Astrocyte (in vitro differentiated cells and primary cell): ENCODE data around the gene NHLH1. TPM values are rescaled to one million over a fixed set of nuclear protein-coding genes. Genes with fewer than 3 reads are reported as not detected.

Experiments used
- DNase-seq: peaks from one replicate; pipeline ENCODE4 v3.0.0-alpha.2; 2010; ENCODE audit warnings: low read depth
- FAIRE-seq: peaks from 2 replicates; lab custom pipeline; 2011; peaks lifted over from hg19 to GRCh38; lab: Jason Lieb, UNC
- H2AFZ ChIP-seq: 2 replicates; pipeline ENCODE4 v1.6.0; 2012; ENCODE audit warnings: low read depth, low read length, inconsistent platforms
- H3K27ac ChIP-seq: 2 replicates; pipeline ENCODE4 v1.5.1; 2011; ENCODE audit warnings: low read depth, low read length, inconsistent platforms
- H3K27me3 ChIP-seq: 2 replicates; pipeline ENCODE4 v1.6.0; 2011; ENCODE audit warnings: low read length, inconsistent platforms; ENCODE audit not compliant: insufficient read depth
- H3K36me3 ChIP-seq: 2 replicates; pipeline ENCODE4 v1.5.1; 2011; ENCODE audit warnings: low read length, inconsistent platforms; ENCODE audit not compliant: insufficient read depth
- H3K4me1 ChIP-seq: 2 replicates; pipeline ENCODE4 v1.5.1; 2011; ENCODE audit warnings: low read length, inconsistent platforms; ENCODE audit not compliant: insufficient read depth
- H3K4me2 ChIP-seq: 2 replicates; pipeline ENCODE4 v1.6.0; 2012; ENCODE audit warnings: low read length, inconsistent platforms
- H3K4me3 ChIP-seq: 2 replicates; pipeline ENCODE4 v1.5.1; 2011; ENCODE audit warnings: low read depth, mild to moderate bottlenecking, low read length, inconsistent platforms; ENCODE audit not compliant: insufficient read depth
- H3K79me2 ChIP-seq: 2 replicates; pipeline ENCODE4 v1.6.0; 2012; ENCODE audit warnings: mild to moderate bottlenecking, low read length, inconsistent platforms; ENCODE audit not compliant: insufficient read depth
- H3K9ac ChIP-seq: 2 replicates; pipeline ENCODE4 v1.6.0; 2012; ENCODE audit warnings: mild to moderate bottlenecking, low read length, inconsistent platforms
- H3K9me3 ChIP-seq: 2 replicates; pipeline ENCODE4 v1.5.1; 2012; ENCODE audit warnings: low read depth, mild to moderate bottlenecking, low read length, inconsistent platforms; ENCODE audit not compliant: insufficient read depth
- H4K20me1 ChIP-seq: 2 replicates; pipeline ENCODE4 v1.6.0; 2012; ENCODE audit warnings: low read length, inconsistent platforms; ENCODE audit not compliant: insufficient read depth
- H3K27ac Mint-ChIP-seq: one replicate; pipeline ENCODE4 v1.8.0; 2021; ENCODE audit warnings: mild to moderate bottlenecking, mixed read lengths; ENCODE audit not compliant: unreplicated experiment
- H3K27me3 Mint-ChIP-seq: one replicate; pipeline ENCODE4 v1.8.0; 2021; ENCODE audit warnings: low read depth, mixed read lengths; ENCODE audit not compliant: unreplicated experiment
- H3K36me3 Mint-ChIP-seq: one replicate; pipeline ENCODE4 v1.8.0; 2021; ENCODE audit warnings: low read depth, mixed read lengths; ENCODE audit not compliant: unreplicated experiment
- H3K4me1 Mint-ChIP-seq: one replicate; pipeline ENCODE4 v1.8.0; 2021; ENCODE audit warnings: low read depth, mixed read lengths; ENCODE audit not compliant: unreplicated experiment
- H3K4me3 Mint-ChIP-seq: one replicate; pipeline ENCODE4 v1.8.0; 2021; ENCODE audit warnings: mild to moderate bottlenecking, moderate library complexity, mixed read lengths; ENCODE audit not compliant: unreplicated experiment
- H3K9me3 Mint-ChIP-seq: one replicate; pipeline ENCODE4 v1.8.0; 2021; ENCODE audit warnings: mild to moderate bottlenecking, mixed read lengths; ENCODE audit not compliant: unreplicated experiment
- EZH2 ChIP-seq: IDR thresholded peaks from 2 replicates; pipeline ENCODE4 v1.6.1; 2012; ENCODE audit warnings: mild to moderate bottlenecking, low read length, inconsistent platforms; ENCODE audit not compliant: insufficient read depth
- total RNA-seq: library from RNA; stranded (reverse); gene quantifications from 2 replicates; pipeline ENCODE4 v1.2.1, GENCODE V29; 2021
- TF ChIP-seq, protein P1 (sequence below): IDR thresholded peaks from 2 replicates; pipeline ENCODE4 v1.5.1; 2011; ENCODE audit warnings: low read depth, mild to moderate bottlenecking, inconsistent platforms, low read length, moderate library complexity; ENCODE audit not compliant: insufficient read depth

The NHLH1 gene
- total RNA-seq, 1 donor from 2014 or later, result 0.70 TPM

DNA sequence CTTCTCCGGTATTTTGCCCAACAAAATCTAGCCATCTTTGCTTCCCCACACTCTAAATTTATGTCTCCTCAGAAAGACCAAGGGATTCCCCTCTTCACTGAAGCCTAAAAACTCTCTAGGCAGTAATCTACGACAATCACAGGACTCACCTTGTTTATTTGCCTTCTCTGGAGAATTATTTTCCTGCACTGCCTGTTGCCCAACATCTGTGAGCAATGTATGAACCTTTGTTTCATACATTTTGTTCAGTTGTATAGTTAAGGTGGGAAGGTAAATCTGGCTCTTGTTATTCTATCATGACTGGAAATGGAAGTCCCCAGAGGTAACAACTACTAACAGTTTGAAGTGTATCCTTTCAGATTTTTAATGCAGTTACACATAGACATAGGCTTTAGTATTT is 26.0 kb upstream of the NHLH1 start:
- H3K4me3 Mint-ChIP-seq, result peak overlapping the region; percentile 100
- Histone ChIP-seq H3K9me3 (no peaks in the 10 kb centered on the region), H4K20me1 (peaks cover 62% of the 10 kb centered on the region), H3K4me3 (peak overlapping the region; percentile 99), H3K79me2 (peaks cover 90% of the 10 kb centered on the region), H2AFZ (no peak overlapping the region), H3K4me1 (peaks cover 17% of the 10 kb centered on the region), H3K9ac (peak overlapping the region; percentile 100), H3K27me3 (no peaks in the 10 kb centered on the region), H3K36me3 (peaks cover 28% of the 10 kb centered on the region), H3K27ac (no peak overlapping the region), H3K4me2 (peak overlapping the region; percentile 94)
- no peaks in the 10 kb centered on the region for H3K9me3 Mint-ChIP-seq
- FAIRE-seq, result no peak
- H3K27me3 Mint-ChIP-seq, result no peaks in the 10 kb centered on the region
- TF ChIP-seq, protein P1, sequence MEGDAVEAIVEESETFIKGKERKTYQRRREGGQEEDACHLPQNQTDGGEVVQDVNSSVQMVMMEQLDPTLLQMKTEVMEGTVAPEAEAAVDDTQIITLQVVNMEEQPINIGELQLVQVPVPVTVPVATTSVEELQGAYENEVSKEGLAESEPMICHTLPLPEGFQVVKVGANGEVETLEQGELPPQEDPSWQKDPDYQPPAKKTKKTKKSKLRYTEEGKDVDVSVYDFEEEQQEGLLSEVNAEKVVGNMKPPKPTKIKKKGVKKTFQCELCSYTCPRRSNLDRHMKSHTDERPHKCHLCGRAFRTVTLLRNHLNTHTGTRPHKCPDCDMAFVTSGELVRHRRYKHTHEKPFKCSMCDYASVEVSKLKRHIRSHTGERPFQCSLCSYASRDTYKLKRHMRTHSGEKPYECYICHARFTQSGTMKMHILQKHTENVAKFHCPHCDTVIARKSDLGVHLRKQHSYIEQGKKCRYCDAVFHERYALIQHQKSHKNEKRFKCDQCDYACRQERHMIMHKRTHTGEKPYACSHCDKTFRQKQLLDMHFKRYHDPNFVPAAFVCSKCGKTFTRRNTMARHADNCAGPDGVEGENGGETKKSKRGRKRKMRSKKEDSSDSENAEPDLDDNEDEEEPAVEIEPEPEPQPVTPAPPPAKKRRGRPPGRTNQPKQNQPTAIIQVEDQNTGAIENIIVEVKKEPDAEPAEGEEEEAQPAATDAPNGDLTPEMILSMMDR, result no peak
- no peak for TF ChIP-seq EZH2
- peaks cover 6% of the 10 kb centered on the region for H3K36me3 Mint-ChIP-seq
- DNase-seq, result no peak
- H3K4me1 Mint-ChIP-seq, result peaks cover 30% of the 10 kb centered on the region
- no peak overlapping the region for H3K27ac Mint-ChIP-seq

DNA sequence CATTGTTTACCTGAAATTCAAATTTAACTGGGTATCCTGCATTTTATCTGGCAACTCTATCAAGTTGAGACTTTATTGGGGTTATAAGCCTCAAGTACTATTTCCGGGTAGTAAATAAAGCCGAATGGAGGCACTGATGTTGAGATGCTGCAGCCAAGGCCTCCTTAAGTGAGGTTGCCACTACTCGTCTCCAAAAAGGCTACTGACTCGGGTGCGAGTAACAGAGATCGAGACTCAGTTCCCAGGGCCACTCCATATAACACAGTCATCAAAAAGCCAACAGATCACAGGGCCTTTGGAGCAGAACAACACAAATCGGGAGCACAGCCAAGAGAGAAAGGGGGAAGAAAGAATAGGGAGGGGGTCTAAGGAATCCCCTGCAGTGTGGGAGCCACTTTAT is 24.3 kb upstream of the NHLH1 start:
- TF ChIP-seq, protein P1, result no peak
- TF ChIP-seq EZH2, result no peak
- Histone ChIP-seq H3K4me3 (peak overlapping the region; percentile 99), H3K4me2 (peak overlapping the region; percentile 94), H3K27me3 (no peaks in the 10 kb centered on the region), H2AFZ (peak overlapping the region; percentile 90), H3K9me3 (no peaks in the 10 kb centered on the region), H3K9ac (peak overlapping the region; percentile 100), H3K27ac (peak overlapping the region; percentile 98), H4K20me1 (peaks cover 47% of the 10 kb centered on the region), H3K4me1 (peaks cover 17% of the 10 kb centered on the region), H3K79me2 (peaks cover 75% of the 10 kb centered on the region), H3K36me3 (peaks cover 28% of the 10 kb centered on the region)
- H3K4me1 Mint-ChIP-seq, result peaks cover 30% of the 10 kb centered on the region
- peak overlapping the region; percentile 100 for H3K27ac Mint-ChIP-seq
- H3K9me3 Mint-ChIP-seq, result no peaks in the 10 kb centered on the region
- FAIRE-seq, result no peak
- DNase-seq, result no peak
- H3K4me3 Mint-ChIP-seq, result peak overlapping the region; percentile 100
- H3K27me3 Mint-ChIP-seq, result no peaks in the 10 kb centered on the region
- H3K36me3 Mint-ChIP-seq, result peaks cover 10% of the 10 kb centered on the region
